NCI-H748 (cell line): Measurements from ENCODE around the gene UGT1A5.

ENCODE experiments used
- DNase-seq: peaks from one replicate; lab custom pipeline; 2025; ENCODE audit not compliant: unreplicated experiment; lab: John Stamatoyannopoulos, UW

UGT1A5 gene

GRCh38 chr2:233779722-233780121 is 67.0 kb downstream of the UGT1A5 start:
- DNase-seq, result no peak

GRCh38 chr2:233780771-233781170 is 68.1 kb downstream of the UGT1A5 start:
- DNase-seq, result no peak

DNA sequence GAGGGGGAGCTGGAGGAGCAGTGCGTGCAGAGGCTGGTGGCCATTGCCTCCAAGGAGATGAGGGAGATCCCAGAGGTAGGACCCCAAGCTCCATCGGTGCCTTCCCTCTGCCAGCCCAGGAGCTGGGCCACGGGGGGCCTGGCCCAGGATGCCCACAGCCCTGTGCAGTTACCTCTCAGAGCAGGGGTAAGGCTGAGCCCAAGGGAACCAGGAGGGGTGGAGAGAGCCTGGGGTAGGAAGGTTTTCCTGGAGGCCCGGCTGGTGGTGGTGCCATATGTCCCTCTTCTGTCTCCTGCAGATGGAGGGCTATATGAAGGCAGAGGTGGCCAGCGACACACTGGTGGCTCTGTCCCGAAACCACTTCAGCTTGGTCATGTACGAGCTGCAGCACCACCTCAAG is 76.8 kb downstream of the UGT1A5 start:
- DNase-seq, result no peak

GRCh38 chr2:233791151-233791882 is 78.6 kb downstream of the UGT1A5 start:
- no peak for DNase-seq

DNA sequence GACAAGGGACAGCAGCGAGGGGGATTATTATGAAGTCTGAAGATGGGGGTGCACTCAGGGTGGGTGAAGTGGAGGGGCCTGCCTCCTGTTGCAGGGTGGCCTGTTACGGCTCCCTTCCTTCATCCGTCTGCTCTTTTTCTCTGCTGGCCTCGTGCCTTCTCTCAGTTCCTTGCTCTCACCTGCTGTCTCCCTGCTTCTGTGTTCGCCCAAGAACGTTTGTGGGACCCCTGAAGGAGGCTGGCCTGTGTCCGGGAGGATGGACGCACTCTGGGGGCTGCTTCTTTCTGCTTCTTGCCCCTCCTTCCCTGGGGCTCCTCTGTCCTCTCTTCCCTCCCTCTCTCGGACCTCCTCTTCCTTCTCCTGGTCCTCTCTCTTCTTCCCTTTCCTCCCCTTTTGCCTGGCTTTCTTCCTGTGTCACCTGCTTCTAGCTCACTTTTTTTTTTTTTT is 79.2 kb downstream of the UGT1A5 start:
- DNase-seq, result no peak

DNA sequence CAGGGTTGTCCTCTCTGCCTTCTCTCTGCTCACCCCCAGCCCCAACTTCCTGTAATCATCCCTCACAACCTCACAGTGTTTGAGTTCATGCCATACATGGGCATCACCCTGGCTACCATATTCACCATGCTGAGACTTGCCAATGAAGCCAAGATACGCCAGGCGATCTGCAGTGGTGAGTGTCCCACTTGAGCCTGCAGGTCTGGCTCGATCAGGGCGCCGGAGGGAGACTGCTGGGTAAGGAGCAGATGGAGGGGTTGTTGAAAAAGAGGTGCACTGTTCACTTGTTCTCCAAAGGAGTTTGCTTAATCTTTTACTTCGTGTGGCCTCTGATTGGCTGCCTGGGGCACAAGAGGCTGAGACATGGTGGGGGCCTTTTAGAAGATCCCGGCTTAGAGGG is 80.0 kb downstream of the UGT1A5 start:
- DNase-seq, result no peak

DNA sequence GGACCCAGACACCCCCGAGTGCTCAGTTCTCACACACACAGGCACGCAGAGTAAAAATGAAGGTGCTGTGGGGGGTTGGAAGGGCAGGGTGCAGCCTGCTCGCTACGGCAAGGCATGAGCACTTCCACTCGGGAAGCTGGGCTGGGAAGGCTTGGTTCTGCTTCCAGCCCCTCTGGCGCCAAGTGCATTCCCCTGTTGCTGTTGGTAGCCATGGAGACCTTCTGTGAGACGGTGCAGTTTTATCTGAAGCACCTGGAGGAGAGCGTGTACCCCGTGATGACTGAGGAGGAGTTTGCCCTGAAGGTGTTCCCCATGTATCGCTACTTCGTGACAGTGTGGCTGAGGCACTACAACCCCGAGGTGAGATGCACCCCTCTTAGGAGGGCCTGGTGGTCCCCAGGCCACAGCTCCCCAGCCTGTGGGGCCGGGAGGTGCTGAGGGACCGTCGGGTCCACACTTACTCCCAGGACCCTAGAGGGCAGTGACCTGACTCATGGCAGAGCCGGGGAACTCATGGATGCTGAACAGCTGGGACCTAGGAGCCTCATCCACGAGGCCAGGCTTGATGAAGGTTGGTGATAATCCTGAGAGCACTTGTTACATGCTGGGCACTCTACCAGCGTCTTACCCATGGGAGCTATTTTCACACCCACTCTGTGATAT is 80.9 kb downstream of the UGT1A5 start:
- DNase-seq, result peak; percentile 55

DNA sequence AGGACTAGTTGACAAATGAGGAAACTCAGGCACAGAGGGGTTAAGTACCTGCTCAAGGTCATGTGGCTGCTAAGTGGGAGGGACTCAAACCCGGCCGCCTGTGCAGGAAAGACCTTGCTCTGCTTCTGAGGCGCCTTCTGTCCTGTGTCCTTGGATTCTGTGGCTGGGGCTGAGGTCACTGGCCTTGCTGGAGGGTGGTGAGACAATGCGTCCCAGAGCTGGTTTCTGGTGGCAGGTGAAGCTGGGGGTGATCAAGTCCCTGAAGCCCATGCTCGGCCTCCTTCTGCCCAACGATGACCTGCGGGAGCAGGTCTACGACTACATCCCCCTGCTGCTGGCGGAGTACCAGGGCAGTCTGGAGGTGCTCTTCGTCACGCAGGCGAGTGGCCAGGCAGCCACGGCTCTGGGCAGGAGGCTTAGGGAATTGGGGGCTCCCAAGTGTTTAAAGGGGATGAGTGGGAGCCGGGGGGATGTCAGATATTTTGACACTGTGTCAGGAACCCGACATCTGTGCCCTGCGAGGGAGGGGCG is 81.5 kb downstream of the UGT1A5 start:
- DNase-seq, result no peak

DNA sequence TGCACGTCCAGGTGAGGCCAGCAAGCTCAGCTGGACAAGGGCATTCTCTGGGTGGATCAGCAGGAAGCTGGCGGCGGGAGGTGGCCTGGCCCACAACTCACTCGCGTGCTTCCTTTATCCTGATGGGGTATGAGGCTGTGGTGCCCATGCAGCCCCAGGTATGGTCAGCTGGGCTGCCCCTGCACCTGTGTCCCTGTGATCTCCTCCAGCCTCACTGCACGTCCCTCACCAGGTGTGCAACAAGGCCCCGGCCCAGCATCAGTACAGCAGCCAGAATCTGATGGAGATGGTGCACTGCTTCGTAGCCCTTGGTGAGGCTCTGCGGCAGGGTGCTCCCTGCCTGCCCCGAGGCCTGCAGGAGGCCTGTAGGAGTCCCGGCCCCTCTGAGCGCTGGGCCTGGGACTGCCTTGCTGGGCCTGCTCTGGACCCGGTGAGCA is 83.0 kb downstream of the UGT1A5 start:
- DNase-seq, result no peak

GRCh38 chr2:233796254-233796653 is 83.5 kb downstream of the UGT1A5 start:
- DNase-seq, result no peak

GRCh38 chr2:233798335-233799086 is 85.8 kb downstream of the UGT1A5 start:
- no peak for DNase-seq

DNA sequence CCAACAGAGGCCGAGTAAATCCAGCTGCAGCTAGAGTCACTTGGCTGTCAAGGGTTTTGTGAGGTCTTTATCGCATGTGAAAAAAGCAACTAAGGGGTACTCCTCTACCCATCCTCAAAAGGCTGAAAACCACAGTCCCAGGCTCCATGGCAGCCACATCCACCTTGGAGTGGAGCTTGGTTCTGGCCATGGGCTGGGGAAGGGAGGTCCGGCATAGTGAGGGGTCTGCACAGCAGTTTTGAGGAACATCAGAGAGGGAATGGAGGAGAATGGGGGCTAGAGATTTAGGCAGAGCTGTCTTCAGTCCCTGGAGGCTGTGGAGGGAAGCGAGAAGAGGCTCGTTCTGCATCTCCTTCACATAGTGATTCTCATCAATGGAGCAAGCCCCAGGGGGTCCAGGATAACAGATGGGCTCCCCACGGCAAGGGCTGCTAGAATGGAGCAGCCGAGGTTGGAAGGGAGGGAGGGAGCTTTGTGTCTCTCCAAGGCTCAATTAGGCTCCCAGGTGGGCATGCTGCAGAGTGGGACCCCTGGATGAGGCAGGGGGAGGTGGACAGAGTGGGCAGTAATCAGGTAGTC is 86.5 kb downstream of the UGT1A5 start:
- no peak for DNase-seq

- no peak for DNase-seq
Measured at GRCh38 chr2:233799716-233800115, 87.0 kb downstream of the UGT1A5 start.

DNA sequence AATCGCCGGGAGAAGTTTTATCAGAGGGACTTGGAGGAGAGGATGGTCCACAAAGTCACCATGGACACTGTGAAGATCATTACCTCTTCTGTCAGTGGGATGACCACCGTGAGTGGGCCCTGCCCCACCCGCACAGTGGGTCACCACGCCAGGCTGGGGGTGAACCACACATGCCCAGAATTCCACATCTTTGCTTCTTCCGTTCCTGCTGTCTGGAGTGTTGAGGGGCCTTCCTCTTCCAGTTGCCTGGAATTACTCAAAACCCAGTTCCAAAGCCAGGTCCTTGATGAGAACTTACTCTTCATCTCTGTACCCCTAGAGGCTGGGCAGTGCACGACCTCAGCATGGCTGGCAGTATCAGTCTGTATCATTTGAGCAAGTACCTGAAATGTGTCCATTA is 87.5 kb downstream of the UGT1A5 start:
- DNase-seq, result no peak

- no peak for DNase-seq
Measured at GRCh38 chr2:233801357-233802131, 88.8 kb downstream of the UGT1A5 start.

DNA sequence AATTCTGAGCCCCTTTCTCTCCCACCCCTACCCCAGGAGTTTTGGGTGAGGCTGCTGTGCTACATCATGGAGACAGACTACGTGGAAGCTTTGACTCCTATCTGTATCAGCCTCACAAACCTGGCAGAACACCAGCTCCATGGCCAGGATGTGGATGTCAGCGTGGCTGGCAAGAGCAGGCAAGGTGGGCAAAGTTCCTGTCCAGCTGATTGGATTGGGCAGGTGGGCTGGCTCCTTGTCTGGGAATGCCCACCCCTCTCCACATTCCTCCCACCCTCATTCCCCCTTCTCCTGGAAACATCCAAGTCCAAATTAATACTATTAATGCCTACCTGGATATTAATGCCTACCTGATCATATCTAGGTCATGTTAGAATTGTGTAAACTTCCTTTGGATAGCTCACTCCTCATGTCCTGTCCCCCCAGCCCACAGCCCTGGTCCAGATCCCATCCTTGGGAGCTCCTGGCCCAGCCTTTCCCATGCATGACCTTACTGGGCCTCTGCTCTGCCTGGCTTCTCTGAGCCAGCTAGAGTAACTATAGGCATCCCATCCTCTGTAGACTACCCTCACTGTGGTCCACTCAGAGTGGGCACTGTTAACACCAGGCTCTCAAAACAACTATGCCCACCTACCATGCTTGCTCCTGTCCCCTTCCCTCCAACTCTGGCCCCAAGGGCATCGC is 89.6 kb downstream of the UGT1A5 start:
- no peak for DNase-seq

DNA sequence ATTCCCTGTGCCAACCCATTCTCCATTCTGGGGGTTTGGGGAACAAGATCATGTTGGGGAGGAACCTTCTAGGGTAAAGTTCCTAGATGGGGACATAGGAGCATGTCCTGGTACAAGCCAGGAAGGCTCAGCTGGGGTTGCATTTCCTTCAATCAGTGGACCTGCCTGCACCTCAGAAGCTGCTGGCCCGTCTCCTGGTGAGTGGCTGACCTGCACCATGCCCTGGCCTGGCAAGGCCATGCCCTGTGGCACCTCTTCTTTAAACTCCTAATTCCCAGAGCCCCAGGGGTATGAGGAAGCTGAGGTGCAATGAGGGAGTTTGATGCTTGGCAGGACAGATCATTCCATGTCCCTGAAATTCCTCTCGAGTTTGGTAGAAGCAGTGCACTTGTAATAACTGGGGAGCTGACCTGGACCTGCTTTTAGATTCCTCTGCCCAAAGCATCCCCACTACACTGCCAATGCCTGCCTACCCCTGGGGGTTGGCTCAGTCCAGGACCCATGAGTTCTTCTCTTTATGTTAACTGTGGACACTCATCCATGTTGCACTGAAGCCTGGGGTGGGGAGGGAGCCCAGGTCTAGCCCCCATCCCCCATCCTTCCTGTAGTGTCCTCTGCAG is 90.7 kb downstream of the UGT1A5 start:
- no peak for DNase-seq

DNA sequence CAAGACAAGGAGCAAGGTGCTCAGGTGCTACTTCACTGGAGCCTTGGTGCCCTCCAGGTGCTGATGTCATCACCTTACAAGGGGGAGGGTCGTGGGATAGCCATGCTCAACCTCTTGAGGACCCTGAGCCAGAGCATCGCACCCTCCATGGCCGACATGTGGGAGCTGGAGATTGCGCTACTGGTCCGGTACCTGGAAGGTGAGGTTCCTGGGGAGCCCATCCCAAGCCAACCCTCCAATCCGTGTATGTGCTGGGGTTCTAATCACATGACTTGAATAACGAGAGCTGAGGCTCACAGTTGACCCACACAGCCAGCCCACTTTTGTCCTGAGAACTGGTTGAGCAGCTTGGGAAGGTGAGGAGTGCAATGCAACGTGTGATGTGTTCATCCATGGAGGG is 91.3 kb downstream of the UGT1A5 start:
- DNase-seq, result no peak

DNA sequence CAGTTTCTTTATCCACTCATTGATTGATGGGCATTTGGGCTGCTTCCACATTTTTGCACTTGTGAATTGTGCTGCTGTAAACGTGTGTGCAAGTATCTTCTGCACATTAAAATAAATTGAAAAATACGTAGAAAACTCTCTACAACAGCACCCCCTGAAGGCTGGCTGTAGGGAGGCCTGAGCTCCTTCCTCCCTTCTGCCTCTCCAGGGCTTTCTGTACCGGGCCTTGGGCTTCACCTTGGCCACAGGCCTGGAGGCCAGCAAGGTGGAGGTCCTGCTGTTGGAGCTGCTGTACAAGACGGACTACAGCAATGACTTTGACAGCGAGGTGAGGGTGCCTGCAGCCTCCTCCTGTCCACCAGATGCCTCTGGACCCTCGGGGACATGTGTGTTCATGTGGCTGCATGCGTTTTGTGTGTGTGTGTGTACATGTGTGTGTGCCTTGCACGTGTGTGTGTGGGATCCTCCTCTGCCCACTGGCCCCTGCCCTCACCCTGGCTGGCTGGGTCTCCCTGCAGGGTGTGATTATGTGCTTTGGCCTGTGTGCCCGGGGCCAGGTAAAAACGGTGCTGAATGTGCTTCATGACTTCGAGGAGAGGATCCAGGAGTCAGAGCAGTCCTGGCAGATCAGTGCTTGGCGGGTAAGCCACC is 94.6 kb downstream of the UGT1A5 start:
- DNase-seq, result no peak
